ENCODE measurements around the gene FGR.

DNA sequence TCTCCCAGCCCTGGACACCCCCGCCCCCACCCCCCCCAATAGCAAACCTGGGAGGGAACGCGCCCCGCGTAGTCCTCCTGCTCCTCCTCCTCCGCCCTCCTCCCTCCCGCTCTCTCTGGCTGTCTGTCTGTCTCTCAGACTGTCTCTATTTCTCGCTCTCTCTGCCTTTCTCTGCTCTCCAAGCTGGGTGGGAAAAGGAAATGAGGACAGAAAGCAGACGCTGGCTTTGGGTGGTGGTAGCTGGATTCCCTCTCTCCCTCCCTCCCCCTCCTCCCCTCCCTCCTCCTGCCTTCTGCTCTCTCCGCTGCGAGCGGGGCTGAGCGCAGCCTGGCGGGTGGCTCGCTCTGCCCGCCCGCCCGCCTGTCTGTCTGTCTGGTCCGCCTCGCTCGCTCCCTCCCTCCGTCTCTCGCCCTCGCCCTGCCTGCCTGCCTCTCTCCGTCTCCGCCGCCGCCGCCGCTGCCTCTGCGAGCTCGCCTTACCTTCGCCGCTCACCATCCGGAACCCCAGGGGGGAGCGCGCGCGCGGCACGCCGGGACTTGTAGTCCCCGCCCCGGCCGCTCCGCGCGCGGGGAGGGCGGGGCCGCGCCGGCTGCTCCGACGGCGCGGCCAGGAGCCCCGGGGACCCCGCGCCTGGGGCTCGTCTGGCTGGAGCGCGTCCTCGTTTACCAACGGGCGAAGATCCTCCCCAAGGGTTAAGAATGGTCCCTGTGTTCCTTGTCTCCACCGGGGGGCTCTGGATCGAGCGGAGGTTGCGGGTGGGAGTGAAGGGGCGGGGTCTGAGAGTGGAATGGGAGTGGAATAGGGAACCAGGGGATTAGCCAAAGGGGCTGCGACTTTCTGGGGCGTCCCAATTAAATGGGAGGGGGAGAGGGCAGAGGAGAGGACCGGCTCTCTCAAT, 31.1 kb downstream of the FGR start, which contains the start of gene AHDC1:
- TF ChIP-seq, protein P1, sequence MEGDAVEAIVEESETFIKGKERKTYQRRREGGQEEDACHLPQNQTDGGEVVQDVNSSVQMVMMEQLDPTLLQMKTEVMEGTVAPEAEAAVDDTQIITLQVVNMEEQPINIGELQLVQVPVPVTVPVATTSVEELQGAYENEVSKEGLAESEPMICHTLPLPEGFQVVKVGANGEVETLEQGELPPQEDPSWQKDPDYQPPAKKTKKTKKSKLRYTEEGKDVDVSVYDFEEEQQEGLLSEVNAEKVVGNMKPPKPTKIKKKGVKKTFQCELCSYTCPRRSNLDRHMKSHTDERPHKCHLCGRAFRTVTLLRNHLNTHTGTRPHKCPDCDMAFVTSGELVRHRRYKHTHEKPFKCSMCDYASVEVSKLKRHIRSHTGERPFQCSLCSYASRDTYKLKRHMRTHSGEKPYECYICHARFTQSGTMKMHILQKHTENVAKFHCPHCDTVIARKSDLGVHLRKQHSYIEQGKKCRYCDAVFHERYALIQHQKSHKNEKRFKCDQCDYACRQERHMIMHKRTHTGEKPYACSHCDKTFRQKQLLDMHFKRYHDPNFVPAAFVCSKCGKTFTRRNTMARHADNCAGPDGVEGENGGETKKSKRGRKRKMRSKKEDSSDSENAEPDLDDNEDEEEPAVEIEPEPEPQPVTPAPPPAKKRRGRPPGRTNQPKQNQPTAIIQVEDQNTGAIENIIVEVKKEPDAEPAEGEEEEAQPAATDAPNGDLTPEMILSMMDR (IDR thresholded peaks at IDR 0.05) = no peak
- no peak for TF ChIP-seq EZH2 (IDR thresholded peaks at IDR 0.05; ENCODE audit: borderline replicate concordance, insufficient read depth, low read depth, low read length, poor library complexity, severe bottlenecking)
